Measurements from ENCODE around the gene KCNT2.

DNA sequence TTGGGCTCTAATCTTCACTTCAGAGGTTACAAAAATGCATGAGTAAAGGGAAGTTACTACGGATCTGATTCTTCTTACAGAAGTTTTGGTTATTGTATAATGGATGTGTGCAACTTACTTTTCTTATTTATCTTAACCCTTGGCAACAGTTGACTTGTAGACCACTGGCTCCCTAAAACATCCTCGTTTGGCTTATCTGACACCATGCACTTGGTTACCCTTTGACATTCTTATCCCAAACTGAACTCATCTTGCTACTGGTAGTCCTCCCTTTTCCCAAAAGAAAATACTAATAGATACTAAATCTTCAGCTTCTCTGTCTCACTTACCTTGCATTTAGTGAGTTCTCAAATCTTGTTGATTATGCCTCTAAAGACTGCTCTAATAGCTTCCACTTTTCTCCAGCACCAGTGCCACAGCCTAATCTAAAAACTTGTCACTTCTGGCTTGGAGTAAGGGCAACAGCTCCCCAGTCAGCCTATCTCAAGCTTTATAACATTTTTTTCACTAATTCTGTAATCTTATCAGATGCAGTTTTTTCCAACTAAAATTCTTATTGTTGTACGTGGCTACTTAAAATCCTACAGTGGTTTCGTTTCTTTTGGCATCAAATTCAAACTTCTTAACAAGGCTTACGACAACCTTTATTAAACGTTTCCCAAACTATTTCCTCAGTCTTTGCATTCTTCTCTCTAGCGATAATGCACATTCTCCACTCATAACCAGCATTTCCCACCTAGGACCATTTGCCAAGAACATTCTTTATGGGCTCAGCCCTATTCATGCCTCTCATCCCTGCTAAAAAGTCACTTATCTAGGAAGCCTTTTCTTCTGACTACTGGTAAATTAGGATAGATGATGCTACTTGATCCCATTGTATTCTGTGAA lies 204.2 kb downstream of the KCNT2 start:
- TF ChIP-seq POLR2AphosphoS5 (IDR thresholded peaks at IDR 0.05; ENCODE audit: low read depth, low read length) (no peak), SPI1 (IDR thresholded peaks at IDR 0.05; ENCODE audit: low read depth, low read length) (no peak), POLR2A (IDR thresholded peaks at IDR 0.05; ENCODE audit: low read depth, low read length) (no peak), TAF1 (IDR thresholded peaks at IDR 0.05; ENCODE audit: low read depth, low read length) (no peak), POU2F2 (IDR thresholded peaks at IDR 0.05; ENCODE audit: low read depth, low read length) (no peak), PAX5 (IDR thresholded peaks at IDR 0.05; ENCODE audit: insufficient read depth, low read length, severe bottlenecking) (no peak)
